Fibroblast of pulmonary artery (primary cell): ENCODE data around the gene PPP1R15A.
"Not testable (repeated sequence)": the region's sequence is repeated elsewhere in the genome, so short reads cannot be mapped to it uniquely, and the experiment has no call there.

ENCODE experiments used
- DNase-seq: peaks from one replicate; pipeline ENCODE4 v3.0.0-alpha.2; 2010; ENCODE audit warnings: low read depth
- H3K4me3 ChIP-seq: replicated peaks from 2 replicates; pipeline ENCODE4 v1.5.1; 2011; ENCODE audit warnings: low read depth, mild to moderate bottlenecking, control low read depth, low read length, moderate library complexity
- CTCF ChIP-seq: IDR thresholded peaks from 2 replicates; pipeline ENCODE4 v1.5.1; 2011; ENCODE audit warnings: mild to moderate bottlenecking, control low read depth, low read length, inconsistent platforms; ENCODE audit errors: missing control alignments

PPP1R15A gene

GRCh38 chr19:48867746-48868113, 4.5 kb upstream of the PPP1R15A start:
- no peak for TF ChIP-seq CTCF
- no peak for DNase-seq
- H3K4me3 ChIP-seq, result peak overlapping the region; percentile 61

GRCh38 chr19:48868114-48868886, 3.9 kb upstream of the PPP1R15A start, which contains the start of gene PLEKHA4:
PLEKHA4 (minus strand) TSS chr19:48868617; CDS start chr19:48867620, 997 bp downstream.
- peak; percentile 58 for DNase-seq
- TF ChIP-seq CTCF, result no peak
- peak within 1 kb of the TSS; percentile 61 for H3K4me3 ChIP-seq

GRCh38 chr19:48870048-48870447, 2.2 kb upstream of the PPP1R15A start:
- DNase-seq, result no peak
- H3K4me3 ChIP-seq, result no peak overlapping the region
- no peak for TF ChIP-seq CTCF

GRCh38 chr19:48871471-48872181, 595 bp upstream of the PPP1R15A start:
- DNase-seq, H3K4me3 ChIP-seq: not testable (repeated sequence)

- no peak for TF ChIP-seq CTCF
- peak overlapping the region; percentile 92 for H3K4me3 ChIP-seq
- peak; percentile 97 for DNase-seq
These were observed 759 bp downstream of the PPP1R15A start for GRCh38 chr19:48872884-48873475.

- H3K4me3 ChIP-seq, result peak overlapping the region; percentile 92
- TF ChIP-seq CTCF, result no peak
- peak; percentile 45 for DNase-seq
These were observed 1.5 kb downstream of the PPP1R15A start for GRCh38 chr19:48873476-48874302.
